GM18517 (cell line): ENCODE measurements around the gene SUMO1.
"Not testable (repeated sequence)": the region's sequence is repeated elsewhere in the genome, so short reads cannot be mapped to it uniquely, and the experiment has no call there.

Experiments used
- ATAC-seq: cut with Tn5 transposase; IDR thresholded peaks from one replicate; pipeline ENCODE4 v1.9.1; 2021; ENCODE audit warnings: mild to moderate bottlenecking, moderate library complexity; ENCODE audit not compliant: unreplicated experiment

The SUMO1 gene

GRCh38 chr2:202238234-202239197 lies at the start of gene SUMO1:
Gene SUMO1 (minus strand): TSS chr2:202238597. CDS start chr2:202238451, 146 bp downstream.
- ATAC-seq, result peak; percentile 91

GRCh38 chr2:202286595-202286994 lies 48.2 kb upstream of the SUMO1 start:
- ATAC-seq, result no peak

- no peak for ATAC-seq
Observed at GRCh38 chr2:202278944-202279343, 40.5 kb upstream of the SUMO1 start.

GRCh38 chr2:202278036-202278760 lies 39.8 kb upstream of the SUMO1 start:
- ATAC-seq, result no peak

GRCh38 chr2:202276078-202276720 lies 37.8 kb upstream of the SUMO1 start:
- ATAC-seq, result not testable (repeated sequence)

GRCh38 chr2:202270487-202270886 lies 32.1 kb upstream of the SUMO1 start:
- no peak for ATAC-seq

GRCh38 chr2:202269585-202269984 lies 31.2 kb upstream of the SUMO1 start:
- ATAC-seq, result no peak

GRCh38 chr2:202267495-202267894 lies 29.1 kb upstream of the SUMO1 start:
- ATAC-seq, result no peak

GRCh38 chr2:202265467-202266277 lies 27.3 kb upstream of the SUMO1 start, which contains the start of gene NOP58:
Gene NOP58 (plus strand): TSS chr2:202265763. CDS start chr2:202265942, 179 bp downstream.
- peak; percentile 81 for ATAC-seq

GRCh38 chr2:202261531-202261930 lies 23.1 kb upstream of the SUMO1 start:
- no peak for ATAC-seq

- ATAC-seq, result no peak
Observed at GRCh38 chr2:202251494-202251893, 13.1 kb upstream of the SUMO1 start.

GRCh38 chr2:202249521-202250253 lies 11.3 kb upstream of the SUMO1 start:
- no peak for ATAC-seq

GRCh38 chr2:202247710-202248109 lies 9.3 kb upstream of the SUMO1 start:
- ATAC-seq, result not testable (repeated sequence)

- ATAC-seq, result peak; percentile 40
Observed at GRCh38 chr2:202237787-202238233, 587 bp downstream of the SUMO1 start.

- ATAC-seq, result no peak
Observed at GRCh38 chr2:202221873-202222272, 16.5 kb downstream of the SUMO1 start.

- no peak for ATAC-seq
Observed at GRCh38 chr2:202215179-202215578, 23.2 kb downstream of the SUMO1 start.

- no peak for ATAC-seq
Observed at GRCh38 chr2:202208526-202208925, 29.9 kb downstream of the SUMO1 start.

- ATAC-seq, result no peak
Observed at GRCh38 chr2:202204855-202205254, 33.5 kb downstream of the SUMO1 start.

GRCh38 chr2:202203348-202203747 lies 35.0 kb downstream of the SUMO1 start:
- no peak for ATAC-seq
